H9 (cell line): ENCODE measurements around the gene NEAT1. TPM values are rescaled to one million over a fixed set of nuclear protein-coding genes. Genes with fewer than 3 reads are reported as not detected.

ENCODE experiments used
- DNase-seq: peaks from one replicate; pipeline ENCODE4 v3.0.0-alpha.2; 2017
- H2AFZ ChIP-seq: one replicate; pipeline ENCODE4 v1.6.1; 2013; ENCODE audit warnings: mild to moderate bottlenecking, low read length, control low read depth, moderate library complexity
- H2AK5ac ChIP-seq: 2 replicates; pipeline ENCODE4 v1.6.1; 2013; ENCODE audit warnings: low read length, control low read depth, mixed read lengths; ENCODE audit not compliant: insufficient read length
- H2BK120ac ChIP-seq: one replicate; pipeline ENCODE4 v1.6.1; 2013; ENCODE audit warnings: low read depth, mild to moderate bottlenecking, low read length, control low read depth, inconsistent platforms; ENCODE audit not compliant: poor library complexity, severe bottlenecking
- H2BK12ac ChIP-seq: 2 replicates; pipeline ENCODE4 v1.6.1; 2013; ENCODE audit warnings: low read length, control low read depth, mixed read lengths, low read depth; ENCODE audit not compliant: insufficient read length
- H2BK15ac ChIP-seq: 2 replicates; pipeline ENCODE4 v1.6.1; 2013; ENCODE audit warnings: low read depth, low read length, control low read depth
- H2BK20ac ChIP-seq: one replicate; pipeline ENCODE4 v1.6.1; 2013; ENCODE audit warnings: low read depth, mild to moderate bottlenecking, low read length, control low read depth, inconsistent platforms; ENCODE audit not compliant: poor library complexity, severe bottlenecking
- H2BK5ac ChIP-seq: 2 replicates; pipeline ENCODE4 v1.6.1; 2013; ENCODE audit warnings: low read length, control low read depth, mixed read lengths; ENCODE audit not compliant: insufficient read length
- H3K14ac ChIP-seq: 2 replicates; pipeline ENCODE4 v1.6.1; 2013; ENCODE audit warnings: low read length, control low read depth; ENCODE audit not compliant: insufficient read depth
- H3K18ac ChIP-seq: 2 replicates; pipeline ENCODE4 v1.6.1; 2013; ENCODE audit warnings: low read depth, mild to moderate bottlenecking, mixed read lengths, low read length, control low read depth; ENCODE audit not compliant: insufficient read length
- H3K23ac ChIP-seq: 2 replicates; pipeline ENCODE4 v1.6.1; 2013; ENCODE audit warnings: low read length, control low read depth, mixed read lengths, low read depth; ENCODE audit not compliant: insufficient read length
- H3K23me2 ChIP-seq: 2 replicates; pipeline ENCODE4 v1.6.1; 2013; ENCODE audit warnings: low read depth, mild to moderate bottlenecking, mixed read lengths, low read length, control low read depth; ENCODE audit not compliant: insufficient read length, poor library complexity, severe bottlenecking
- H3K27ac ChIP-seq: 2 replicates; pipeline ENCODE4 v1.5.1; 2013; ENCODE audit warnings: low read length, control low read depth, mixed read lengths, low read depth; ENCODE audit not compliant: insufficient read length
- H3K27me3 ChIP-seq: 2 replicates; pipeline ENCODE4 v1.6.1; 2013; ENCODE audit warnings: low read length, control low read depth, inconsistent platforms; ENCODE audit not compliant: insufficient read depth
- H3K4ac ChIP-seq: 2 replicates; pipeline ENCODE4 v1.6.1; 2013; ENCODE audit warnings: low read depth, mild to moderate bottlenecking, control low read depth, inconsistent platforms, low read length, moderate library complexity
- H3K4me1 ChIP-seq: 2 replicates; pipeline ENCODE4 v1.6.1; 2013; ENCODE audit warnings: low read length, control low read depth, inconsistent platforms; ENCODE audit not compliant: insufficient read depth
- H3K4me2 ChIP-seq: 2 replicates; pipeline ENCODE4 v1.6.1; 2013; ENCODE audit warnings: low read length, control low read depth, mixed read lengths; ENCODE audit not compliant: insufficient read length, insufficient read depth
- H3K56ac ChIP-seq: 2 replicates; pipeline ENCODE4 v1.6.1; 2013; ENCODE audit warnings: low read depth, mild to moderate bottlenecking, mixed read lengths, low read length, control low read depth; ENCODE audit not compliant: insufficient read length
- H3K79me1 ChIP-seq: 2 replicates; pipeline ENCODE4 v1.6.1; 2013; ENCODE audit warnings: low read depth, mild to moderate bottlenecking, moderate library complexity, low read length, control low read depth, inconsistent platforms; ENCODE audit not compliant: insufficient read depth, poor library complexity, severe bottlenecking
- H3K79me2 ChIP-seq: 2 replicates; pipeline ENCODE4 v1.6.1; 2013; ENCODE audit warnings: low read length, control low read depth, inconsistent platforms; ENCODE audit not compliant: insufficient read depth
- H3K9ac ChIP-seq: 2 replicates; pipeline ENCODE4 v1.6.1; 2013; ENCODE audit warnings: low read length, control low read depth, mixed read lengths; ENCODE audit not compliant: insufficient read length; ENCODE audit errors: extremely low read depth
- H3K9me3 ChIP-seq: one replicate; pipeline ENCODE4 v1.6.1; 2013; ENCODE audit warnings: low read depth, low read length, inconsistent platforms; ENCODE audit not compliant: control insufficient read depth
- H3T11ph ChIP-seq: one replicate; pipeline ENCODE4 v1.6.1; 2013; ENCODE audit warnings: mild to moderate bottlenecking, low read length, control low read depth, inconsistent platforms
- H4K20me1 ChIP-seq: one replicate; pipeline ENCODE4 v1.6.1; 2013; ENCODE audit not compliant: control insufficient read depth, insufficient read length, insufficient read depth
- H4K5ac ChIP-seq: 2 replicates; pipeline ENCODE4 v1.6.1; 2013; ENCODE audit warnings: low read depth, mild to moderate bottlenecking, mixed read lengths, low read length, control low read depth; ENCODE audit not compliant: insufficient read length
- H4K8ac ChIP-seq: replicated peaks from 2 replicates; pipeline ENCODE4 v1.6.1; 2013; ENCODE audit warnings: low read length, control low read depth, mixed read lengths, low read depth; ENCODE audit not compliant: insufficient read length
- H4K91ac ChIP-seq: 2 replicates; pipeline ENCODE4 v1.6.1; 2013; ENCODE audit warnings: low read depth, mild to moderate bottlenecking, moderate library complexity, mixed read lengths, low read length, control low read depth; ENCODE audit not compliant: insufficient read length
- H3K27ac Mint-ChIP-seq, 3 experiments: 2 replicates in 2 of 3; 3 replicates in 1 of 3; pipeline ENCODE4 v1.8.0; 2020 to 2021; ENCODE audit warnings: mixed read lengths in 3 of 3, mild to moderate bottlenecking in 1 of 3, moderate library complexity in 1 of 3
- H3K27me3 Mint-ChIP-seq: 2 replicates; pipeline ENCODE4 v1.8.0; 2021; ENCODE audit warnings: low read depth, mild to moderate bottlenecking, moderate library complexity, mixed read lengths
- H3K36me3 Mint-ChIP-seq, 3 experiments: 2 replicates in 2 of 3; 3 replicates in 1 of 3; pipeline ENCODE4 v1.8.0; 2020 to 2021; ENCODE audit warnings: low read depth in 3 of 3, mixed read lengths in 3 of 3; ENCODE audit not compliant: insufficient read depth in 1 of 3
- H3K4me1 Mint-ChIP-seq, 2 experiments: 2 replicates each; pipeline ENCODE4 v1.8.0; 2020; ENCODE audit warnings: mixed read lengths in 2 of 2
- H3K4me3 Mint-ChIP-seq, 2 experiments: 2 replicates in 1 of 2; 3 replicates in 1 of 2; pipeline ENCODE4 v1.8.0; 2020 to 2021; ENCODE audit warnings: mild to moderate bottlenecking in 2 of 2, mixed read lengths in 2 of 2, moderate library complexity in 1 of 2
- H3K9me3 Mint-ChIP-seq, 2 experiments: 2 replicates in 1 of 2; 3 replicates in 1 of 2; pipeline ENCODE4 v1.8.0; 2020; ENCODE audit warnings: mild to moderate bottlenecking in 2 of 2, mixed read lengths in 2 of 2, moderate library complexity in 1 of 2
- WGBS: extraction: QIAGEN DNeasy Blood & Tissue Kit; methylation state at CpG from one replicate; pipeline ENCODE4 v1.1.7; 2013; ENCODE audit warnings: missing lambda C conversion rate, low lambda C conversion rate, mixed read lengths; ENCODE audit not compliant: insufficient read length; ENCODE audit errors: extremely low coverage; 5-methylcytosine and 5-hydroxymethylcytosine counted together
- total RNA-seq: library from RNA; stranded (reverse); gene quantifications from 2 replicates; pipeline ENCODE4 v1.2.1, GENCODE V29; 2021
- TF ChIP-seq, protein P1 (sequence below): fragments of 200-600 bp; sonication (generic); conservative IDR thresholded peaks from 3 replicates; pipeline ENCODE4 v1.8.0; 2021; ENCODE audit warnings: antibody characterized with exemption, mild to moderate bottlenecking

NEAT1 gene
- total RNA-seq, 1 experiment from 2014 or later, result 12.7 TPM

GRCh38 chr11:65482306-65482850 is 59.8 kb downstream of the NEAT1 start:
- Histone ChIP-seq H2BK5ac (no peak overlapping the region), H2BK20ac (no peak overlapping the region), H2BK120ac (no peak overlapping the region), H3K23ac (no peak overlapping the region), H4K5ac (no peak overlapping the region), H3K27me3 (no peaks in the 10 kb centered on the region), H3K4me1 (peaks cover 16% of the 10 kb centered on the region), H4K20me1 (no peaks in the 10 kb centered on the region), H3K4ac (no peak overlapping the region), H3K4me2 (no peak overlapping the region), H2AFZ (no peak overlapping the region), H2BK15ac (no peak overlapping the region), H2BK12ac (no peak overlapping the region), H3K27ac (no peak overlapping the region), H3T11ph (no peak overlapping the region), H3K79me2 (no peaks in the 10 kb centered on the region), H3K18ac (no peak overlapping the region), H3K9ac (no peak overlapping the region), H3K56ac (no peak overlapping the region), H3K14ac (no peak overlapping the region), H3K79me1 (no peaks in the 10 kb centered on the region), H3K23me2 (peaks cover 6% of the 10 kb centered on the region), H3K9me3 (no peaks in the 10 kb centered on the region), H2AK5ac (no peak overlapping the region), H4K91ac (no peak overlapping the region), H4K8ac (no peak overlapping the region)
- H3K4me3 Mint-ChIP-seq, result no peak overlapping the region; a peak in 1 of 5 replicates
- TF ChIP-seq, protein P1, sequence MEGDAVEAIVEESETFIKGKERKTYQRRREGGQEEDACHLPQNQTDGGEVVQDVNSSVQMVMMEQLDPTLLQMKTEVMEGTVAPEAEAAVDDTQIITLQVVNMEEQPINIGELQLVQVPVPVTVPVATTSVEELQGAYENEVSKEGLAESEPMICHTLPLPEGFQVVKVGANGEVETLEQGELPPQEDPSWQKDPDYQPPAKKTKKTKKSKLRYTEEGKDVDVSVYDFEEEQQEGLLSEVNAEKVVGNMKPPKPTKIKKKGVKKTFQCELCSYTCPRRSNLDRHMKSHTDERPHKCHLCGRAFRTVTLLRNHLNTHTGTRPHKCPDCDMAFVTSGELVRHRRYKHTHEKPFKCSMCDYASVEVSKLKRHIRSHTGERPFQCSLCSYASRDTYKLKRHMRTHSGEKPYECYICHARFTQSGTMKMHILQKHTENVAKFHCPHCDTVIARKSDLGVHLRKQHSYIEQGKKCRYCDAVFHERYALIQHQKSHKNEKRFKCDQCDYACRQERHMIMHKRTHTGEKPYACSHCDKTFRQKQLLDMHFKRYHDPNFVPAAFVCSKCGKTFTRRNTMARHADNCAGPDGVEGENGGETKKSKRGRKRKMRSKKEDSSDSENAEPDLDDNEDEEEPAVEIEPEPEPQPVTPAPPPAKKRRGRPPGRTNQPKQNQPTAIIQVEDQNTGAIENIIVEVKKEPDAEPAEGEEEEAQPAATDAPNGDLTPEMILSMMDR, result no peak
- DNase-seq, result no peak
- H3K9me3 Mint-ChIP-seq, result no peaks in the 10 kb centered on the region; a peak in 1 of 5 replicates
- peaks cover 4% of the 10 kb centered on the region for H3K27me3 Mint-ChIP-seq
- H3K4me1 Mint-ChIP-seq, result peaks cover 51 to 57% of the 10 kb centered on the region in 2 experiments
- H3K36me3 Mint-ChIP-seq, result no peaks in the 10 kb centered on the region
- H3K27ac Mint-ChIP-seq, result peak overlapping the region in 1 of 3 experiments; percentile 37; a peak in 1 of 7 replicates
- no CpG with 5 or more reads among the region's 2 CpGs for WGBS
